Left ventricle myocardium superior (tissue), 1 donor: ENCODE measurements around the gene CTSZ. TPM values are rescaled to one million over a fixed set of nuclear protein-coding genes. Genes with fewer than 3 reads are reported as not detected.
"Not testable (repeated sequence)": the region's sequence is repeated elsewhere in the genome, so short reads cannot be mapped to it uniquely, and the experiment has no call there.

Experiments used
- ATAC-seq: fragments of 200-7000 bp; cut with Tn5 transposase; one replicate; pipeline ENCODE4 v1.9.1; 2020; ENCODE audit warnings: mild to moderate bottlenecking, moderate library complexity
- DNase-seq: peaks from one replicate; pipeline ENCODE4 v3.0.0-alpha.2; 2020
- intact Hi-C: fragments of 100-400 bp; cut with micrococcal nuclease; formaldehyde crosslinking; loops from one replicate; pipeline ENCODE4 v1.11.0; 2022
- long read RNA-seq: library from polyadenylated mRNA; unstranded; transcript quantifications from one replicate; pipeline ENCODE4 v2.0.0, GENCODE V29; 2021
- total RNA-seq: library from RNA; stranded (reverse); fragmentation: NEBNext Ultra II Directional; extraction: Animal tissue kit (Norgen Biotek cat#: 25700); gene quantifications from one replicate; pipeline ENCODE4 v1.2.1, GENCODE V29; 2021
- donor health status: DM: no; HTN: yes; CAD: no; lungs with severe emphysema.

Gene CTSZ
- 129 TPM for total RNA-seq
- long read RNA-seq, partial matches to known transcripts, result 0 of 4 reads
- long read RNA-seq, other reads (novel, unspliced or antisense), result 2 of 4 reads

GRCh38 chr20:59006864-59007664 lies at the start of gene CTSZ:
CTSZ (minus strand) TSS chr20:59007254; CDS start chr20:59007128, 126 bp downstream.
- DNase-seq (peak; percentile 86), ATAC-seq (peak; percentile 87)
- intact Hi-C loops, result no loop called here

DNA sequence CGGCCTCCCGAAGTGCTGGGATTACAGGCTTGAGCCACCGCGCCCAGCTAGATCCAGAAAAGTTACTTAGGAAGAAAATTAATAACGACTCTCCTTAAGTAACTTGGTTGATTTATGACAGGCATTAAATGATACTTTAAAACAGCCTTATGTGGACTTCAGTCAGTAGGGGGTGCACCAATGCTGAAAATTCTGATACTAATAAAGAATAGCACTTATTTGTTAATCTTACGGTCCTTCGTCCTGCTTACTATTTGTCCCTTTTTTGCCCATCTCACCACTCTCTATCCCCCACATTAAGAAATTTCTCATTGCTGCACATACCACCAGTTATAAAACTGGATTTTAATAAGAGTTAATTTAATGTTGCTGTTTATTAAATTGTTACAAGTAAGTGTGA lies 48.2 kb upstream of the CTSZ start:
- ATAC-seq, result no peak
- intact Hi-C loops, result no loop called here

GRCh38 chr20:59051666-59052185 lies 44.7 kb upstream of the CTSZ start:
- DNase-seq, result no peak
- intact Hi-C loops, result no loop called here
- no peak for ATAC-seq

More for the DNA sequence above, 48.2 kb upstream of the CTSZ start:
- DNase-seq, result no peak

DNA sequence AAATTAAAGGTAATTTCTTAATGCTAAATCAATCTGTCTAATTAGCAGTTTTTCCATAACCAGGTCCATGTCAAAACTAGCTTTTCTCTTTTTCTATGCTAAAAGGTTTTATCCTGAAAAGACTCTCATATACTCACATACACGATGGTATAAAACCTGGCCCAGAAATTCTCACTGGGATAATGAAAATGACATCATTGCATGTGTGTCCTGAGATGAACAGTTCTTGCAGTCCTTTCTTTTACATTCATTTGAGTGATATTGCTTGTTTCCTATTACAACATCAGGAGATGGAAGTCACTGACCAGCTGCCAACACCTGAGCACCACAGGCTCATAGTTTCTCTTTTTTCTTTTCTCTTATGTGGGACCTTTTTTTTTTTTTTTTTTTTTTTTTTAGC lies 43.4 kb upstream of the CTSZ start:
- intact Hi-C loops, result no loop called here

DNA sequence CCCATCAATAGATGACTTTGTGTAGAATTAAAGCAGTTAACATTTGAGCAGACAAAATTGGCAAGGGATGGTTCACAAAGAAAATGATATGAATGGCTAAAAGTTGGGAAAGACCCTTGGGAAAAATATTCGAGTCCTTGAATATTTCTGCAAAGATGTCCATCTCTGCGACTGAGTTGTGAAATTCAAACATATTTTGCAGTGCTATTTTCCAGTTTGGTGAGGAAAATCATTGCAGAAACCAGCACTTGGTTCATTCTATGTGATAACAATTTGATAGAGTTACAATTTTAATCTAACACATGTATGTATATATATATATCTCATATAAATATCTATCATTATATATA lies 41.6 kb upstream of the CTSZ start:
- intact Hi-C loops, result no loop called here
- ATAC-seq, result no peak

More for the DNA sequence above, 43.4 kb upstream of the CTSZ start:
- DNase-seq (no peak), ATAC-seq (no peak)

GRCh38 chr20:59047938-59048680 lies 41.1 kb upstream of the CTSZ start:
- DNase-seq (no peak), ATAC-seq (no peak)
- intact Hi-C loops, result no loop called here

More for the DNA sequence above, 41.6 kb upstream of the CTSZ start:
- no peak for DNase-seq

GRCh38 chr20:59046862-59047261 lies 39.8 kb upstream of the CTSZ start:
- intact Hi-C loops, result no loop called here

DNA sequence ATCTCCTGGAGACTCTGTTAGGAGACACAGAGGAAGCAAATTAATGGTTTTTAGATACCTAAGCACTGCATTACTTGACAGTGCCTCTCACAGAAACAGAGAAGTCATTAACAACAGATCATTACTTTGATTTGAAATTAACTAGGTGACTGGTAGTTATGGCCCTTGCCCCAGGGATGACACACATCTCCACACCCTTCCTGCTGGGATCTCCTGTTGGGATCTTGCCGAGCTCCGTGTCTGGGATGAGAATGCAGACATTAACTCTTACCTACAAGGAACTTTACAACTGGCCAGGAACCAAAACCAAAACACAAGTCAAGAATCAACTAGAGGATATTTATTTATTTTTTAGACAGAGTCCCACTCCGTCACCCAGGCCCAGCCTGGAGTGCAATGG lies 37.7 kb upstream of the CTSZ start:
- ATAC-seq, result no peak
- intact Hi-C loops, result no loop called here
- DNase-seq, result no peak

More at GRCh38 chr20:59046862-59047261, 39.8 kb upstream of the CTSZ start:
- no peak for DNase-seq
- ATAC-seq, result no peak

- ATAC-seq, result no peak
- intact Hi-C loops, result no loop called here
- no peak for DNase-seq
Observed at GRCh38 chr20:59044295-59044694, 37.2 kb upstream of the CTSZ start.

DNA sequence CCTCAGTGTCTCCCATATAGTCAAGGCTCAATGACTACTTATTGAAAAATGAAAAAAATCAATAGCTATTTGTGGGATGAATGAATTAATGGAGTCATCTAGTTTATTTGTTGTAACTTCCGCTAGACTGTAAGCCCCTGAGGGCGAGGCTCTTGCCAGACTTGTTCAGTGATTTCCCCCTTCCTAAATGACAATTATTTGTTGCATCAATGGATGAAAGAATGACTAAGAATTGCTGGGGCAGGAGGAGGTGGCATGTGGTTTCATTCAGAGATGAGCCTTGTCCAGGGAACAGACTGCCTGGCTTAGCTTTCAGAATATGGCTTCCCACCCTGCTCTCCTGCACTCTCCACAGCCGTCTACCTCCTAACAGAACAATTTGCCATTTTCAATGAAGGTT lies 36.6 kb upstream of the CTSZ start:
- intact Hi-C loops, result no loop called here
- no peak for ATAC-seq

GRCh38 chr20:59042796-59043631 lies 36.0 kb upstream of the CTSZ start:
- intact Hi-C loops, result no loop called here
- ATAC-seq (peak; percentile 98), DNase-seq (peak; percentile 98)

More for the DNA sequence above, 36.6 kb upstream of the CTSZ start:
- DNase-seq, result no peak

- intact Hi-C loops, result no loop called here
- DNase-seq (no peak), ATAC-seq (peak; percentile 47)
Observed at GRCh38 chr20:59042151-59042795, 35.2 kb upstream of the CTSZ start, which contains the start of gene PRELID3B. PRELID3B (minus strand) TSS chr20:59042786; CDS start chr20:59042730, 56 bp downstream.

DNA sequence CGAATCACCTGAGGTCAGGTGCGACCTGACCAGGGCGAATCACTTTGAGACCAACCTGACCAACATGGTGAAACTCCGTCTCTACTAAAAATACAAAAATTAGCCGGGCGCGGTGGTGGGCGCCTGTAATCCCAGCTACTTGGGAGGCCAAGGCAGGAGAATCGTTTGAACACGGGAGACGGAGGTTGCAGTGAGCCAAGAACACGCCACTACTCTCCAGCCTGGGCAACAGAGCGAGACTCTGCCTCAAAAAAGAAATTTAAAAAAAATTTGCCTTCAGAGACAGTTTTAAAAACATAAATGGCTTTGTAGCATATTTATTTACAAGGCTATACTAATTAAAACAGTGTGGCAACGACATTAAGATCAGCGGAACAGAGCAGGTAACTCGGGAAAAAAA lies 34.4 kb upstream of the CTSZ start:
- DNase-seq, ATAC-seq, intact Hi-C loops: not testable (repeated sequence)

DNA sequence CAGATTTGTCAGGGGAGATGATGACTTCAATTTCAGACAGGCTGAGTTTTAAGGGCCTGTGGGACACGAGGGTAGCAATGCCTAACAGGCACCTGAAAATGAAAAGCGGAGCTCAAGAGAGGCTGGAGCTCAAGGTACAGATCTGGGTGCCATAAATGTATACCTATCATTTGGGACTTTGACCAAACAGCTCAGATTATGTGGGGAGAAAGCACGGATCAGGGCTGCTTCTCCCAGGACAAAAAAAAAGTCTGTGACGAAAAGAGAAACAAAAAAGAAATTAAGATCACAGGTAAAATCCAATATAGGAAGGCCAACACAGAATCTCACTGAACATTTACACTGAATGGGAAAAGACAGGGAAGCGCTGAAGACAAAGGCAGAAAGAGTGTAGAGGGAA lies 33.6 kb upstream of the CTSZ start:
- intact Hi-C loops, result no loop called here
- no peak for ATAC-seq
- DNase-seq, result no peak

DNA sequence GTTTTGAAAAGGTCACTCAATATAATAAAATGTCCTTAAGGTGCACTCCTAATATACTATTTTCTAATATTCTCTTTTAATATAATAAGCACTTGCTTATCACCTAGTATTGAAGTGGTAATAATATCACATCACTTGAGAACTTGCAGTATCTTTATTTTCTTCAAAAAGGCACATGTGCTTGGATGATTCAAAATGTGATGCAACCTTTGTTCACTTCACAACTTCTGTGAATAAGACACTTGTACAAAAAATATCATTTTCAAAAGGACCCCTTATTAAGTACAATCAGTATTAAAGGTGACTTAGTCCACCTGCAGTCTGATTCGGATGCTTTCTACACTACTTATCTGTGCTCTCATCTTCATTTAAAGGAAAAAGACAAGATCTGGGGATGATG lies 32.2 kb upstream of the CTSZ start:
- intact Hi-C loops, result no loop called here
- DNase-seq (no peak), ATAC-seq (no peak)

- ATAC-seq (no peak), DNase-seq (no peak)
- intact Hi-C loops, result no loop called here
Observed at GRCh38 chr20:59037386-59037785, 30.3 kb upstream of the CTSZ start.

DNA sequence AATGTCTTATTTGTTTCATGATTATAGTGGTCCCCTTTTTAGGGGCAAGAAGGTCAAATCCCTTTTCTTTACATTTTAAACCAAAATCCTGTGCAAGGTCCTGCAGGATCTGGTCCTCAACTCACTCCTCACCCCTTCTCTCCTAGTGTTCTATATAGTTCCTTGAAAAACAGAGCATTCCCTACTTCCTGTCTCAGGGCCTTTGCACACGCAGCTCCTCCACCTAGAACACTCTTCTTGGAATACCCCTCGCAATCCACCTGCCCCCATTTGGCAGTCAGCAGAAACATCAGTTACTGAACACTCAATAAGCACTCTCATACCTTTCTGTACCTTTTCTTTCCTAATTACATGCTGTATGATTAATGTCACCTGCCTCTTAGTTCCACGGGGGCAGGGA lies 28.3 kb upstream of the CTSZ start:
- ATAC-seq (no peak), DNase-seq (no peak)
- intact Hi-C loops, result no loop called here

DNA sequence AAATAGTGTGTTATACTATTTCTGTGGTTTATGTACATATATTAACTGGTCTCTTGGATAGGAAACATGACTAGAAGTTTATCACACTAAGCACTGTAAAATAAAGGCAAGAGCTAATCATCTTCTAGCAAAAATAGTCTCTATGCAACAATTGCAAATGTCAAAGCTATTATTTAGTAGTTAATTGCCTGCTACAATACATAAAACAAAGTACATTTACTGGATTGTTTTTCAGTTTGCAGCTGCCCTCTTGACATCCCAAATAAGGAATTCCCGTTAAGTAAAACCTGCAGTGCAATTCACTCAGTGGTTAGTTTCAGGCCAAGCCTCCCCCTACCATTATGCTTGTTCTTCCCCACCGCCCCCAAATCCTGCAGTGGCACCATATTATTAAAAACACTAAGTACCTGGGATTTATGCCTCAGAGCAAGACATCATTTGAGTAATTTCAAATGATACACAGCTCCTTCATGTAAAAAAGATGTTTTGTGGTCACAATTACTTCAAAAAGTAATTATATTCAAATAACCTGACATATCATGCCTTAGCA lies 26.6 kb upstream of the CTSZ start:
- DNase-seq (no peak), ATAC-seq (no peak)
- intact Hi-C loops, result loop anchor here (5.0 kb wide), 1 partner anchor 126 kb away; no protein-coding TSS in a partner anchor
